PC-9 (cell line): ENCODE data around the gene MYO16. TPM values are rescaled to one million over a fixed set of nuclear protein-coding genes. Genes with fewer than 3 reads are reported as not detected.

Experiments
- BruUV-seq: library from RNA; stranded (reverse); fragments of 400-500 nt; replicated peaks from 2 replicates; lab custom pipeline; 2021; lab: Mats Ljungman, UMichigan
- CTCF ChIA-PET: fragments of 300-600 bp; sonication (Branson Sonifier 250); formaldehyde crosslinking; loops from one replicate; lab custom pipeline; 2022; ENCODE audit warnings: antibody characterized with exemption; lab: Charles Lee
- POLR2A ChIA-PET: fragments of 300-600 bp; sonication (Branson Sonifier 250); formaldehyde crosslinking; loops from one replicate; lab custom pipeline; 2022; ENCODE audit warnings: antibody characterized with exemption; ENCODE audit not compliant: unreplicated experiment; lab: Charles Lee
- DNase-seq, 2 experiments: peaks; one replicate each; pipeline versions ENCODE4 v3.0.0 to v3.0.0-alpha.2; 2015 to 2022; ENCODE audit warnings: mixed read lengths in 1 of 2
- H2AFZ ChIP-seq: fragments of 200-600 bp; sonication (generic); 2 replicates; pipeline ENCODE4 v1.8.1; 2017; ENCODE audit warnings: antibody characterized with exemption
- H3F3A ChIP-seq: fragments of 200-600 bp; sonication (generic); 2 replicates; pipeline ENCODE4 v1.8.1; 2017; ENCODE audit warnings: antibody characterized with exemption, mild to moderate bottlenecking, low read depth; ENCODE audit not compliant: insufficient read depth
- H3K27ac ChIP-seq: fragments of 200-600 bp; sonication (generic); 2 replicates; pipeline ENCODE4 v1.6.1; 2016; ENCODE audit warnings: mixed run types
- H3K27me3 ChIP-seq: fragments of 200-600 bp; sonication (generic); 2 replicates; pipeline ENCODE4 v1.6.1; 2016; ENCODE audit warnings: low read depth, mixed run types; ENCODE audit not compliant: insufficient read depth
- H3K36me3 ChIP-seq: fragments of 200-600 bp; sonication (generic); 2 replicates; pipeline ENCODE4 v1.6.1; 2016; ENCODE audit warnings: low read depth, mixed run types
- H3K4me1 ChIP-seq: fragments of 200-600 bp; sonication (generic); replicated peaks from 2 replicates; pipeline ENCODE4 v1.6.1; 2016; ENCODE audit warnings: mixed run types; ENCODE audit not compliant: insufficient read depth
- H3K4me2 ChIP-seq: fragments of 200-600 bp; sonication (generic); 2 replicates; pipeline ENCODE4 v1.6.1; 2017; ENCODE audit warnings: mixed run types
- H3K4me3 ChIP-seq: fragments of 200-600 bp; sonication (generic); 2 replicates; pipeline ENCODE4 v1.6.1; 2016; ENCODE audit warnings: mixed run types
- H3K79me2 ChIP-seq: fragments of 200-600 bp; sonication (generic); 2 replicates; pipeline ENCODE4 v1.6.1; 2017; ENCODE audit warnings: low read depth, mixed run types
- H3K9me2 ChIP-seq: fragments of 200-600 bp; sonication (generic); 2 replicates; pipeline ENCODE4 v1.8.1; 2017; ENCODE audit warnings: mild to moderate bottlenecking; ENCODE audit not compliant: insufficient read depth
- H3K9me3 ChIP-seq: fragments of 200-600 bp; sonication (generic); 2 replicates; pipeline ENCODE4 v1.8.1; 2016; ENCODE audit warnings: low read depth; ENCODE audit not compliant: insufficient read depth
- H4K20me1 ChIP-seq: fragments of 200-600 bp; sonication (generic); 2 replicates; pipeline ENCODE4 v1.8.1; 2017; ENCODE audit not compliant: insufficient read depth
- CTCF ChIP-seq: fragments of 200-600 bp; sonication (generic); conservative IDR thresholded peaks from 2 replicates; pipeline ENCODE4 v1.6.1; 2017; ENCODE audit warnings: mixed run types, antibody characterized with exemption, mild to moderate bottlenecking, moderate library complexity
- EZH2 ChIP-seq: fragments of 200-600 bp; sonication (generic); IDR thresholded peaks from 2 replicates; pipeline ENCODE4 v1.8.0; 2017; ENCODE audit warnings: antibody characterized with exemption, low read depth
- intact Hi-C: fragments of 100-400 bp; cut with micrococcal nuclease; formaldehyde crosslinking; loops from one replicate; pipeline ENCODE4 v1.10.0; 2022; ENCODE audit not compliant: unreplicated experiment
- total RNA-seq: library from RNA; stranded (reverse); gene quantifications from 2 replicates; pipeline ENCODE4 v1.2.3, GENCODE V29; 2021

Gene MYO16
- total RNA-seq, 1 experiment from 2014 or later, result 0.59 TPM

- peak overlapping the region; percentile 81 for H3K27ac ChIP-seq
- TF ChIP-seq EZH2 (no peak), CTCF (0 out of 2 replicates have a peak, but pooled peaks have one; percentile 7)
- H4K20me1 ChIP-seq, result no peaks in the 10 kb centered on the region
- no TSS peak for BruUV-seq
- no peaks in the 10 kb centered on the region for H3K27me3 ChIP-seq
- H3K36me3 ChIP-seq, result no peaks in the 10 kb centered on the region
- peaks cover 29% of the 10 kb centered on the region for H3F3A ChIP-seq
- no peak for DNase-seq
- H3K4me3 ChIP-seq, result peak overlapping the region; percentile 42; the same call in 1 of the 2 replicates
- no peaks in the 10 kb centered on the region for H3K9me3 ChIP-seq
- H2AFZ ChIP-seq, result peak overlapping the region; percentile 69
- ChIA-PET POLR2A (interaction anchor here (0.5 to 0.6 kb wide), 2 partner anchors 44 to 143 kb away, joined by 3 to 6 read pairs; no protein-coding TSS in a partner anchor), CTCF (no interaction called here)
- intact Hi-C loops, result no loop called here
- H3K4me2 ChIP-seq, result peak overlapping the region; percentile 81
- peaks cover 6% of the 10 kb centered on the region; the same call in 1 of the 2 replicates for H3K79me2 ChIP-seq
- peaks cover 48% of the 10 kb centered on the region for H3K4me1 ChIP-seq
- H3K9me2 ChIP-seq, result no peaks in the 10 kb centered on the region
Measured at GRCh38 chr13:108958013-108958376, 328.6 kb downstream of the MYO16 start.

- peaks cover 48% of the 10 kb centered on the region for H3K4me1 ChIP-seq
- DNase-seq, result peak in 1 of 2 experiments; percentile 62
- H3K79me2 ChIP-seq, result peaks cover 6% of the 10 kb centered on the region; the same call in 1 of the 2 replicates
- ChIA-PET POLR2A (interaction anchor here (0.7 kb wide), 1 partner anchor 253 kb away, joined by 4 read pairs; no protein-coding TSS in a partner anchor), CTCF (no interaction called here)
- intact Hi-C loops, result no loop called here
- no TSS peak for BruUV-seq
- no peak overlapping the region for H3K27ac ChIP-seq
- peaks cover 29% of the 10 kb centered on the region for H3F3A ChIP-seq
- no peaks in the 10 kb centered on the region for H3K9me3 ChIP-seq
- no peak overlapping the region for H3K4me3 ChIP-seq
- H3K27me3 ChIP-seq, result no peaks in the 10 kb centered on the region
- no peaks in the 10 kb centered on the region for H3K36me3 ChIP-seq
- no peak overlapping the region for H2AFZ ChIP-seq
- no peak overlapping the region for H3K4me2 ChIP-seq
- no peaks in the 10 kb centered on the region for H4K20me1 ChIP-seq
- TF ChIP-seq CTCF, result no peak
- TF ChIP-seq EZH2, result no peak
- no peaks in the 10 kb centered on the region for H3K9me2 ChIP-seq
Measured at GRCh38 chr13:108959234-108959633, 329.8 kb downstream of the MYO16 start.

- no peak overlapping the region for H3K4me2 ChIP-seq
- ChIA-PET POLR2A (interaction anchor here (0.7 kb wide), 1 partner anchor 252 kb away, joined by 4 read pairs; no protein-coding TSS in a partner anchor), CTCF (interaction anchor here (0.6 to 0.7 kb wide), 3 partner anchors 192 to 1468 kb away, joined by 4 to 5 read pairs (median 5); no protein-coding TSS in a partner anchor)
- intact Hi-C loops, result loop anchor here (2.0 to 10.0 kb wide), 5 partner anchors 187 to 1485 kb away; no protein-coding TSS in a partner anchor
- H3K4me1 ChIP-seq, result peaks cover 48% of the 10 kb centered on the region
- H3K27ac ChIP-seq, result no peak overlapping the region
- no peak overlapping the region for H3K4me3 ChIP-seq
- no peak overlapping the region for H2AFZ ChIP-seq
- H4K20me1 ChIP-seq, result no peaks in the 10 kb centered on the region
- H3K9me2 ChIP-seq, result no peaks in the 10 kb centered on the region
- no peaks in the 10 kb centered on the region for H3K36me3 ChIP-seq
- no peak for DNase-seq
- H3K9me3 ChIP-seq, result no peaks in the 10 kb centered on the region
- TF ChIP-seq CTCF (no peak), EZH2 (no peak)
- no peaks in the 10 kb centered on the region for H3K27me3 ChIP-seq
- H3K79me2 ChIP-seq, result peaks cover 6% of the 10 kb centered on the region; the same call in 1 of the 2 replicates
- H3F3A ChIP-seq, result peaks cover 33% of the 10 kb centered on the region
- no TSS peak for BruUV-seq
Measured at GRCh38 chr13:108960006-108960405, 330.6 kb downstream of the MYO16 start.
